Thyroid gland (tissue), 4 donors: ENCODE data around the gene OTOG. TPM values are rescaled to one million over a fixed set of nuclear protein-coding genes. Genes with fewer than 3 reads are reported as not detected.

Experiments used
- DNase-seq, 2 donors: peaks; one replicate each; pipeline ENCODE4 v3.0.0-alpha.2; 2019
- H3K27ac ChIP-seq, 3 donors: fragments of 200-600 bp; sonication (generic); 1 replicate in 2 of 3; 2 replicates in 1 of 3; pipeline ENCODE4 v1.5.1; 2016 to 2019; ENCODE audit warnings: mild to moderate bottlenecking in 1 of 3, moderate library complexity in 1 of 3
- H3K27me3 ChIP-seq: fragments of 200-600 bp; sonication (generic); one replicate; pipeline ENCODE4 v1.5.1; 2019
- H3K36me3 ChIP-seq, 2 donors: fragments of 200-600 bp; sonication (generic); one replicate each; pipeline ENCODE4 v1.5.1; 2016 to 2019
- H3K4me1 ChIP-seq, 2 donors: fragments of 200-600 bp; sonication (generic); one replicate each; pipeline ENCODE4 v1.5.1; 2017 to 2019
- H3K4me3 ChIP-seq, 3 donors: fragments of 200-600 bp; sonication (generic); replicated peaks in 1 of 3; 1 replicate in 2 of 3; 2 replicates in 1 of 3; pipeline ENCODE4 v1.5.1; 2016; ENCODE audit warnings: mild to moderate bottlenecking in 1 of 3
- H3K9me3 ChIP-seq: fragments of 200-600 bp; sonication (generic); one replicate; pipeline ENCODE4 v1.5.1; 2017
- CTCF ChIP-seq, 6 experiments: fragments of 200-600 bp in 3 of 6; fragments of 450-650 bp in 3 of 6; sonication (generic) in 3 of 6; IDR thresholded peaks; one replicate each; pipeline ENCODE4 v1.5.1; 2016 to 2019; ENCODE audit warnings: antibody characterized with exemption in 6 of 6, mild to moderate bottlenecking in 2 of 6, inconsistent platforms in 1 of 6, moderate library complexity in 1 of 6
- POLR2A ChIP-seq, 2 donors: fragments of 450-650 bp; IDR thresholded peaks; one replicate each; pipeline ENCODE4 v1.6.1; 2017; ENCODE audit warnings: antibody characterized with exemption in 2 of 2, mild to moderate bottlenecking in 2 of 2, moderate library complexity in 1 of 2
- WGBS, 2 donors: methylation state at CpG; one replicate each; pipeline ENCODE4 v1.1.5; 2017; 5-methylcytosine and 5-hydroxymethylcytosine counted together
- intact Hi-C: fragments of 100-400 bp; cut with DNase I; formaldehyde crosslinking; loops from one replicate; pipeline ENCODE4 v1.15.1; 2023
- total RNA-seq, 4 donors: library from RNA; depleted of rRNA; stranded (reverse); fragments of >200 nt; gene quantifications; one replicate each; pipeline ENCODE4 v1.2.3, GENCODE V29; 2016

OTOG gene
- total RNA-seq, 4 donors from 2014 or later, result not detected

GRCh38 chr11:17642370-17642769, 95.3 kb downstream of the OTOG start:
- Histone ChIP-seq H3K36me3 (no peaks in the 10 kb centered on the region), H3K4me3 (no peak overlapping the region), H3K4me1 (no peaks in the 10 kb centered on the region), H3K27me3 (no peaks in the 10 kb centered on the region), H3K9me3 (no peaks in the 10 kb centered on the region), H3K27ac (no peak overlapping the region)
- 67 to 81% methylated on average over 4 of the region's 4 CpGs for WGBS, 2 donors
- intact Hi-C loops, result no loop called here
- DNase-seq, result no peak
- TF ChIP-seq POLR2A (IDR thresholded peaks at IDR 0.05) (no peak), CTCF (IDR thresholded peaks at IDR 0.05) (no peak)

- no peaks in the 10 kb centered on the region for H3K4me1 ChIP-seq
- no peak for DNase-seq
- no peak overlapping the region for H3K27ac ChIP-seq
- H3K27me3 ChIP-seq, result no peaks in the 10 kb centered on the region
- no peaks in the 10 kb centered on the region for H3K36me3 ChIP-seq
- 88 to 89% methylated on average over 2 to 4 of the region's 6 CpGs for WGBS, 2 donors
- no peaks in the 10 kb centered on the region for H3K9me3 ChIP-seq
- intact Hi-C loops, result no loop called here
- H3K4me3 ChIP-seq, result no peak overlapping the region
- TF ChIP-seq CTCF (IDR thresholded peaks at IDR 0.05), result no peak
- TF ChIP-seq POLR2A (IDR thresholded peaks at IDR 0.05), result no peak
Measured at GRCh38 chr11:17642980-17643379, 95.9 kb downstream of the OTOG start.

- no peak for DNase-seq
- intact Hi-C loops, result no loop called here
- no peaks in the 10 kb centered on the region for H3K9me3 ChIP-seq
- no peaks in the 10 kb centered on the region for H3K36me3 ChIP-seq
- H3K27ac ChIP-seq, result no peak overlapping the region
- TF ChIP-seq POLR2A (IDR thresholded peaks at IDR 0.05), result no peak
- no peak for TF ChIP-seq CTCF (IDR thresholded peaks at IDR 0.05)
- WGBS, 2 donors, result 81 to 88% methylated on average over 11 to 13 of the region's 14 CpGs
- no peak overlapping the region for H3K4me3 ChIP-seq
- no peaks in the 10 kb centered on the region for H3K27me3 ChIP-seq
- no peaks in the 10 kb centered on the region for H3K4me1 ChIP-seq
Measured at GRCh38 chr11:17643506-17644405, 96.7 kb downstream of the OTOG start.

GRCh38 chr11:17645190-17645970, 98.3 kb downstream of the OTOG start:
- intact Hi-C loops, result no loop called here
- Histone ChIP-seq H3K4me1 (no peaks in the 10 kb centered on the region), H3K36me3 (no peaks in the 10 kb centered on the region), H3K4me3 (no peak overlapping the region), H3K27me3 (no peaks in the 10 kb centered on the region), H3K9me3 (no peaks in the 10 kb centered on the region), H3K27ac (no peak overlapping the region)
- no peak for DNase-seq
- 89 to 90% methylated on average over 15 of the region's 15 CpGs for WGBS, 2 donors
- TF ChIP-seq POLR2A (IDR thresholded peaks at IDR 0.05) (no peak), CTCF (IDR thresholded peaks at IDR 0.05) (no peak)
